Esophagus muscularis mucosa (tissue), 3 donors: ENCODE results near the gene ZBBX.

Source experiments
- CTCF ChIP-seq, 3 experiments: fragments of 200-600 bp in 2 of 3; fragments of 450-650 bp in 1 of 3; sonication (generic) in 2 of 3; IDR thresholded peaks; one replicate each; pipeline ENCODE4 v1.5.1; 2017 to 2019; ENCODE audit warnings: antibody characterized with exemption in 3 of 3, mild to moderate bottlenecking in 2 of 3, moderate library complexity in 1 of 3
- POLR2A ChIP-seq: fragments of 450-650 bp; IDR thresholded peaks from one replicate; pipeline ENCODE4 v1.6.1; 2017; ENCODE audit warnings: antibody characterized with exemption, moderate library complexity, mild to moderate bottlenecking, low read depth

- TF ChIP-seq POLR2A (no peak), CTCF (IDR thresholded peaks at IDR 0.05) (no peak)
Measured at GRCh38 chr3:167318306-167318705, 61.8 kb downstream of the ZBBX start.
